Stimulated activated CD8-positive, alpha-beta memory T cell treated with anti-CD3 and anti-CD28 coated beads, Interleukin-12 subunit alpha, Interleukin-12 subunit beta, amount 100 ng/mL, for 1 hour (primary cell): ENCODE results near the gene MFAP4.

Source experiments
- DNase-seq: peaks from one replicate; pipeline ENCODE4 v3.0.0-alpha.2; 2020; ENCODE audit warnings: low read depth

The MFAP4 gene

DNA sequence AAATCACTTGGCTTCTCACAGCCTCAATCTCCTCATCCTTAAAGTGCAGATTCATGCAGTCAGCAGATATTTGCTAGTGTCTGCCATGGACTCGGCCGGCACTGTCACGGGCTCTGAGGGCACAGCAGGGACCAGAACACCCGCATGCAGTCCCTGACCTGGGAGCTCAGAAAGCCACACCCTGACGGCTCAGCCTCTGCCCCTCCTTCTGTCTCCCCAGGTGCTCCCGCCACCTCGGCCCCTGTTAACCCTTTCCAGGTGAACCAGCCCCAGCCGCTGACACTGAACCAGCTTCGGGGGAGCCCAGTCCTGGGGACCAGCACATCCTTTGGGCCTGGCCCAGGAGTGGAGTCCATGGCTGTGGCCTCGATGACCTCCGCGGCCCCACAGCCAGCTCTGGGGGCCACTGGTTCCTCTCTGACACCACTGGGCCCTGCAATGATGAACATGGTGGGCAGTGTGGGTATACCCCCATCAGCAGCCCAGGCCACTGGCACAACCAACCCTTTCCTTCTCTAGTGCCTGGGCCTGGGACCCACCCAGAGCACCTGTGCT lies 53.2 kb downstream of the MFAP4 start:
- DNase-seq, result no peak
